H9 (cell line): ENCODE data around the gene NPLOC4. TPM values are rescaled to one million over a fixed set of nuclear protein-coding genes. Genes with fewer than 3 reads are reported as not detected.
A peak's percentile ranks its signal among the peaks of the same experiment; 100 is the strongest.

Source experiments
- DNase-seq: peaks from one replicate; pipeline ENCODE4 v3.0.0-alpha.2; 2017
- H2AFZ ChIP-seq: one replicate; pipeline ENCODE4 v1.6.1; 2013; ENCODE audit warnings: mild to moderate bottlenecking, low read length, control low read depth, moderate library complexity
- H2AK5ac ChIP-seq: 2 replicates; pipeline ENCODE4 v1.6.1; 2013; ENCODE audit warnings: low read length, control low read depth, mixed read lengths; ENCODE audit not compliant: insufficient read length
- H2BK120ac ChIP-seq: one replicate; pipeline ENCODE4 v1.6.1; 2013; ENCODE audit warnings: low read depth, mild to moderate bottlenecking, low read length, control low read depth, inconsistent platforms; ENCODE audit not compliant: poor library complexity, severe bottlenecking
- H2BK12ac ChIP-seq: 2 replicates; pipeline ENCODE4 v1.6.1; 2013; ENCODE audit warnings: low read length, control low read depth, mixed read lengths, low read depth; ENCODE audit not compliant: insufficient read length
- H2BK15ac ChIP-seq: 2 replicates; pipeline ENCODE4 v1.6.1; 2013; ENCODE audit warnings: low read depth, low read length, control low read depth
- H2BK20ac ChIP-seq: one replicate; pipeline ENCODE4 v1.6.1; 2013; ENCODE audit warnings: low read depth, mild to moderate bottlenecking, low read length, control low read depth, inconsistent platforms; ENCODE audit not compliant: poor library complexity, severe bottlenecking
- H2BK5ac ChIP-seq: 2 replicates; pipeline ENCODE4 v1.6.1; 2013; ENCODE audit warnings: low read length, control low read depth, mixed read lengths; ENCODE audit not compliant: insufficient read length
- H3K14ac ChIP-seq: 2 replicates; pipeline ENCODE4 v1.6.1; 2013; ENCODE audit warnings: low read length, control low read depth; ENCODE audit not compliant: insufficient read depth
- H3K18ac ChIP-seq: 2 replicates; pipeline ENCODE4 v1.6.1; 2013; ENCODE audit warnings: low read depth, mild to moderate bottlenecking, mixed read lengths, low read length, control low read depth; ENCODE audit not compliant: insufficient read length
- H3K23ac ChIP-seq: 2 replicates; pipeline ENCODE4 v1.6.1; 2013; ENCODE audit warnings: low read length, control low read depth, mixed read lengths, low read depth; ENCODE audit not compliant: insufficient read length
- H3K23me2 ChIP-seq: 2 replicates; pipeline ENCODE4 v1.6.1; 2013; ENCODE audit warnings: low read depth, mild to moderate bottlenecking, mixed read lengths, low read length, control low read depth; ENCODE audit not compliant: insufficient read length, poor library complexity, severe bottlenecking
- H3K27ac ChIP-seq: 2 replicates; pipeline ENCODE4 v1.5.1; 2013; ENCODE audit warnings: low read length, control low read depth, mixed read lengths, low read depth; ENCODE audit not compliant: insufficient read length
- H3K27me3 ChIP-seq: 2 replicates; pipeline ENCODE4 v1.6.1; 2013; ENCODE audit warnings: low read length, control low read depth, inconsistent platforms; ENCODE audit not compliant: insufficient read depth
- H3K4ac ChIP-seq: 2 replicates; pipeline ENCODE4 v1.6.1; 2013; ENCODE audit warnings: low read depth, mild to moderate bottlenecking, control low read depth, inconsistent platforms, low read length, moderate library complexity
- H3K4me1 ChIP-seq: 2 replicates; pipeline ENCODE4 v1.6.1; 2013; ENCODE audit warnings: low read length, control low read depth, inconsistent platforms; ENCODE audit not compliant: insufficient read depth
- H3K4me2 ChIP-seq: 2 replicates; pipeline ENCODE4 v1.6.1; 2013; ENCODE audit warnings: low read length, control low read depth, mixed read lengths; ENCODE audit not compliant: insufficient read length, insufficient read depth
- H3K56ac ChIP-seq: 2 replicates; pipeline ENCODE4 v1.6.1; 2013; ENCODE audit warnings: low read depth, mild to moderate bottlenecking, mixed read lengths, low read length, control low read depth; ENCODE audit not compliant: insufficient read length
- H3K79me1 ChIP-seq: 2 replicates; pipeline ENCODE4 v1.6.1; 2013; ENCODE audit warnings: low read depth, mild to moderate bottlenecking, moderate library complexity, low read length, control low read depth, inconsistent platforms; ENCODE audit not compliant: insufficient read depth, poor library complexity, severe bottlenecking
- H3K79me2 ChIP-seq: 2 replicates; pipeline ENCODE4 v1.6.1; 2013; ENCODE audit warnings: low read length, control low read depth, inconsistent platforms; ENCODE audit not compliant: insufficient read depth
- H3K9ac ChIP-seq: 2 replicates; pipeline ENCODE4 v1.6.1; 2013; ENCODE audit warnings: low read length, control low read depth, mixed read lengths; ENCODE audit not compliant: insufficient read length; ENCODE audit errors: extremely low read depth
- H3K9me3 ChIP-seq: one replicate; pipeline ENCODE4 v1.6.1; 2013; ENCODE audit warnings: low read depth, low read length, inconsistent platforms; ENCODE audit not compliant: control insufficient read depth
- H3T11ph ChIP-seq: one replicate; pipeline ENCODE4 v1.6.1; 2013; ENCODE audit warnings: mild to moderate bottlenecking, low read length, control low read depth, inconsistent platforms
- H4K20me1 ChIP-seq: one replicate; pipeline ENCODE4 v1.6.1; 2013; ENCODE audit not compliant: control insufficient read depth, insufficient read length, insufficient read depth
- H4K5ac ChIP-seq: 2 replicates; pipeline ENCODE4 v1.6.1; 2013; ENCODE audit warnings: low read depth, mild to moderate bottlenecking, mixed read lengths, low read length, control low read depth; ENCODE audit not compliant: insufficient read length
- H4K8ac ChIP-seq: replicated peaks from 2 replicates; pipeline ENCODE4 v1.6.1; 2013; ENCODE audit warnings: low read length, control low read depth, mixed read lengths, low read depth; ENCODE audit not compliant: insufficient read length
- H4K91ac ChIP-seq: 2 replicates; pipeline ENCODE4 v1.6.1; 2013; ENCODE audit warnings: low read depth, mild to moderate bottlenecking, moderate library complexity, mixed read lengths, low read length, control low read depth; ENCODE audit not compliant: insufficient read length
- H3K27ac Mint-ChIP-seq, 3 experiments: 2 replicates in 2 of 3; 3 replicates in 1 of 3; pipeline ENCODE4 v1.8.0; 2020 to 2021; ENCODE audit warnings: mixed read lengths in 3 of 3, mild to moderate bottlenecking in 1 of 3, moderate library complexity in 1 of 3
- H3K27me3 Mint-ChIP-seq: 2 replicates; pipeline ENCODE4 v1.8.0; 2021; ENCODE audit warnings: low read depth, mild to moderate bottlenecking, moderate library complexity, mixed read lengths
- H3K36me3 Mint-ChIP-seq, 3 experiments: 2 replicates in 2 of 3; 3 replicates in 1 of 3; pipeline ENCODE4 v1.8.0; 2020 to 2021; ENCODE audit warnings: low read depth in 3 of 3, mixed read lengths in 3 of 3; ENCODE audit not compliant: insufficient read depth in 1 of 3
- H3K4me1 Mint-ChIP-seq, 2 experiments: 2 replicates each; pipeline ENCODE4 v1.8.0; 2020; ENCODE audit warnings: mixed read lengths in 2 of 2
- H3K4me3 Mint-ChIP-seq, 2 experiments: 2 replicates in 1 of 2; 3 replicates in 1 of 2; pipeline ENCODE4 v1.8.0; 2020 to 2021; ENCODE audit warnings: mild to moderate bottlenecking in 2 of 2, mixed read lengths in 2 of 2, moderate library complexity in 1 of 2
- H3K9me3 Mint-ChIP-seq, 2 experiments: 2 replicates in 1 of 2; 3 replicates in 1 of 2; pipeline ENCODE4 v1.8.0; 2020; ENCODE audit warnings: mild to moderate bottlenecking in 2 of 2, mixed read lengths in 2 of 2, moderate library complexity in 1 of 2
- WGBS: extraction: QIAGEN DNeasy Blood & Tissue Kit; methylation state at CpG from one replicate; pipeline ENCODE4 v1.1.7; 2013; ENCODE audit warnings: missing lambda C conversion rate, low lambda C conversion rate, mixed read lengths; ENCODE audit not compliant: insufficient read length; ENCODE audit errors: extremely low coverage; 5-methylcytosine and 5-hydroxymethylcytosine counted together
- total RNA-seq: library from RNA; stranded (reverse); gene quantifications from 2 replicates; pipeline ENCODE4 v1.2.1, GENCODE V29; 2021
- TF ChIP-seq, protein P1 (sequence below): fragments of 200-600 bp; sonication (generic); conservative IDR thresholded peaks from 3 replicates; pipeline ENCODE4 v1.8.0; 2021; ENCODE audit warnings: antibody characterized with exemption, mild to moderate bottlenecking

NPLOC4 gene
- total RNA-seq, 1 experiment from 2014 or later = 103 TPM

DNA sequence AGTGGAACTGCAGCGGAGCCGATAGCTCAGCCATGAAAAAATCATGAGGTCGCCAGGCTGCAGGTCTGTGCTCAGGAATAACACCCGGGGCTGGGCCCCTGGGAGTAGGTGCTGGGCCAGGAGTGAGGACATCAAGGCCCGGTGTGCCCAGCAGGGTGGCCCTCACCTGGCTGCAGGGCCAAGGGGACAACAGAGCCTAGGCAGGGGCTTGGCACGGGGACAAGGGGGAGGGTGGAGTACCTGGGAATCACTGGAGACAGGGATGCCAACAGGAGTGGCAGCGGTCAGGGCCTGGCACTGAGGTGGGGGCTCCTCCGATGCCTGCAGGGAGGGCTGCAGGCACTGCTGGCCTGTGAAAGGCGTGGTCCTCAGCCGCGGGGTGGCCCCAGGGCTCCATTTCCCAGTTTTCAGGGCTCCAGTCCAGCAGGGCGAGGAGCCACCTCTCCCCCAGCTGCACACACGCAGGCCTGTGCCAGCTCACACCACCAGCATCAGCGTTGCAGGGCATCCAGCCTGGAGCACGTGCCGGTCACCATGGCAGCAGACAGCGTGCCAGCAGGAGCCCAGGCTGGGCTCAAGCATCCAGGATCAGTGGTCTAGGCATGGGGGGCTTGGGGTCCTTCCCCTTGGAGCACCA lies 113.4 kb downstream of the NPLOC4 start:
- no peak overlapping the region for H2BK12ac ChIP-seq
- H3K79me2 ChIP-seq = no peaks in the 10 kb centered on the region
- no peak overlapping the region for H3K4me2 ChIP-seq
- no peak overlapping the region for H3K9ac ChIP-seq
- H4K8ac ChIP-seq = no peak overlapping the region
- no peak overlapping the region for H2BK15ac ChIP-seq
- no peaks in the 10 kb centered on the region for H3K36me3 Mint-ChIP-seq
- no peaks in the 10 kb centered on the region for H3K4me1 ChIP-seq
- H2AFZ ChIP-seq = no peak overlapping the region
- no peak overlapping the region for H3K4ac ChIP-seq
- no peak overlapping the region for H2BK20ac ChIP-seq
- no peak overlapping the region; a peak in 1 of 5 replicates for H3K4me3 Mint-ChIP-seq
- no peak overlapping the region for H2AK5ac ChIP-seq
- H3K27me3 Mint-ChIP-seq = peaks cover 56% of the 10 kb centered on the region
- H3K56ac ChIP-seq = no peak overlapping the region
- H4K20me1 ChIP-seq = no peaks in the 10 kb centered on the region
- DNase-seq = no peak
- no peak overlapping the region for H4K5ac ChIP-seq
- H3K9me3 ChIP-seq = no peaks in the 10 kb centered on the region
- no peak overlapping the region for H4K91ac ChIP-seq
- TF ChIP-seq, protein P1, sequence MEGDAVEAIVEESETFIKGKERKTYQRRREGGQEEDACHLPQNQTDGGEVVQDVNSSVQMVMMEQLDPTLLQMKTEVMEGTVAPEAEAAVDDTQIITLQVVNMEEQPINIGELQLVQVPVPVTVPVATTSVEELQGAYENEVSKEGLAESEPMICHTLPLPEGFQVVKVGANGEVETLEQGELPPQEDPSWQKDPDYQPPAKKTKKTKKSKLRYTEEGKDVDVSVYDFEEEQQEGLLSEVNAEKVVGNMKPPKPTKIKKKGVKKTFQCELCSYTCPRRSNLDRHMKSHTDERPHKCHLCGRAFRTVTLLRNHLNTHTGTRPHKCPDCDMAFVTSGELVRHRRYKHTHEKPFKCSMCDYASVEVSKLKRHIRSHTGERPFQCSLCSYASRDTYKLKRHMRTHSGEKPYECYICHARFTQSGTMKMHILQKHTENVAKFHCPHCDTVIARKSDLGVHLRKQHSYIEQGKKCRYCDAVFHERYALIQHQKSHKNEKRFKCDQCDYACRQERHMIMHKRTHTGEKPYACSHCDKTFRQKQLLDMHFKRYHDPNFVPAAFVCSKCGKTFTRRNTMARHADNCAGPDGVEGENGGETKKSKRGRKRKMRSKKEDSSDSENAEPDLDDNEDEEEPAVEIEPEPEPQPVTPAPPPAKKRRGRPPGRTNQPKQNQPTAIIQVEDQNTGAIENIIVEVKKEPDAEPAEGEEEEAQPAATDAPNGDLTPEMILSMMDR = 0 out of 3 replicates have a peak, but pooled peaks have one; percentile 4
- no peak overlapping the region for H3K23ac ChIP-seq
- H3K18ac ChIP-seq = no peak overlapping the region
- H3K27ac Mint-ChIP-seq = no peak overlapping the region
- H2BK120ac ChIP-seq = no peak overlapping the region
- no peak overlapping the region for H2BK5ac ChIP-seq
- no peak overlapping the region for H3K27ac ChIP-seq
- peaks cover 11% of the 10 kb centered on the region for H3K23me2 ChIP-seq
- peaks cover 5 to 13% of the 10 kb centered on the region in 2 experiments for H3K4me1 Mint-ChIP-seq
- peak overlapping the region; percentile 36 for H3K14ac ChIP-seq
- no peaks in the 10 kb centered on the region for H3K79me1 ChIP-seq
- no CpG with 5 or more reads among the region's 17 CpGs for WGBS
- no peaks in the 10 kb centered on the region for H3K9me3 Mint-ChIP-seq
- no peak overlapping the region for H3T11ph ChIP-seq
- H3K27me3 ChIP-seq = no peaks in the 10 kb centered on the region; the same call in 1 of the 2 replicates
